ENCODE measurements around the gene GCHFR.

DNA sequence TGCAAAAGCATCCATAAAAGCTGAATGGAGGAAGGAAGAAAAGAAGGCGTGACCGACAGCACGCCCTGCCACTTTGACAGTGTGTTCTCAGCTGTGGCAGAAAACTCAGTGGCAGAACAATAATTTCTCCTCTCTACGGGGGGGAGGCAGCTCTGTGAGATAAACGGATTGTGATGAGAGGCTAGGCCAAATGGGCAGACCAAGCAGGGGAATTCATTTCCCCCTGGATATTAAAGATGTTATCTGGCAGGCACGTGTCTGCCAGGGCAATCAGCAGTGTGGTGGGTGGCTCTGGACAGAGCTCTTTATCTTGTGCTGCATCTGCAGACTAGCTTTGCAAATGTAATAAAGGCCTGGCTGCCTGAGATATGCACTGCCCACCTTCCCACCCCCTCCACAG lies 6.9 kb upstream of the GCHFR start:
- no peak for TF ChIP-seq EZH2 (IDR thresholded peaks at IDR 0.05)
- TF ChIP-seq, protein P1, sequence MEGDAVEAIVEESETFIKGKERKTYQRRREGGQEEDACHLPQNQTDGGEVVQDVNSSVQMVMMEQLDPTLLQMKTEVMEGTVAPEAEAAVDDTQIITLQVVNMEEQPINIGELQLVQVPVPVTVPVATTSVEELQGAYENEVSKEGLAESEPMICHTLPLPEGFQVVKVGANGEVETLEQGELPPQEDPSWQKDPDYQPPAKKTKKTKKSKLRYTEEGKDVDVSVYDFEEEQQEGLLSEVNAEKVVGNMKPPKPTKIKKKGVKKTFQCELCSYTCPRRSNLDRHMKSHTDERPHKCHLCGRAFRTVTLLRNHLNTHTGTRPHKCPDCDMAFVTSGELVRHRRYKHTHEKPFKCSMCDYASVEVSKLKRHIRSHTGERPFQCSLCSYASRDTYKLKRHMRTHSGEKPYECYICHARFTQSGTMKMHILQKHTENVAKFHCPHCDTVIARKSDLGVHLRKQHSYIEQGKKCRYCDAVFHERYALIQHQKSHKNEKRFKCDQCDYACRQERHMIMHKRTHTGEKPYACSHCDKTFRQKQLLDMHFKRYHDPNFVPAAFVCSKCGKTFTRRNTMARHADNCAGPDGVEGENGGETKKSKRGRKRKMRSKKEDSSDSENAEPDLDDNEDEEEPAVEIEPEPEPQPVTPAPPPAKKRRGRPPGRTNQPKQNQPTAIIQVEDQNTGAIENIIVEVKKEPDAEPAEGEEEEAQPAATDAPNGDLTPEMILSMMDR (IDR thresholded peaks at IDR 0.05) = no peak
